HG02588 (cell line): Measurements from ENCODE around the gene ERBIN.
"Not testable (repeated sequence)": the region's sequence is repeated elsewhere in the genome, so short reads cannot be mapped to it uniquely, and the experiment has no call there.

Experiments
- ATAC-seq: cut with Tn5 transposase; IDR thresholded peaks from one replicate; pipeline ENCODE4 v1.9.1; 2021; ENCODE audit warnings: mild to moderate bottlenecking, moderate library complexity; ENCODE audit not compliant: unreplicated experiment

Gene ERBIN

GRCh38 chr5:66002415-66002814 is 76.0 kb downstream of the ERBIN start:
- ATAC-seq, result no peak

- no peak for ATAC-seq
These were observed 77.8 kb downstream of the ERBIN start for GRCh38 chr5:66004216-66004615.

- no peak for ATAC-seq
These were observed 82.9 kb downstream of the ERBIN start for GRCh38 chr5:66009277-66009676.

- no peak for ATAC-seq
These were observed 84.1 kb downstream of the ERBIN start for GRCh38 chr5:66010476-66010875.

- no peak for ATAC-seq
These were observed 85.9 kb downstream of the ERBIN start for GRCh38 chr5:66012271-66012670.

GRCh38 chr5:66013397-66013796 is 87.0 kb downstream of the ERBIN start:
- ATAC-seq, result no peak

- no peak for ATAC-seq
These were observed 87.5 kb downstream of the ERBIN start for GRCh38 chr5:66013906-66014305.

GRCh38 chr5:66015196-66015960 is 89.0 kb downstream of the ERBIN start:
- no peak for ATAC-seq

- ATAC-seq, result no peak
These were observed 95.2 kb downstream of the ERBIN start for GRCh38 chr5:66021585-66021984.

- ATAC-seq, result no peak
These were observed 112.9 kb downstream of the ERBIN start for GRCh38 chr5:66039296-66039695.

GRCh38 chr5:66039701-66040100 is 113.3 kb downstream of the ERBIN start:
- no peak for ATAC-seq

GRCh38 chr5:66041627-66042026 is 115.3 kb downstream of the ERBIN start:
- ATAC-seq, result no peak

- ATAC-seq, result no peak
These were observed 130.9 kb downstream of the ERBIN start for GRCh38 chr5:66057239-66057638.

- ATAC-seq, result not testable (repeated sequence)
These were observed 134.9 kb downstream of the ERBIN start for GRCh38 chr5:66061320-66061719.

GRCh38 chr5:66063061-66063460 is 136.7 kb downstream of the ERBIN start:
- not testable (repeated sequence) for ATAC-seq

GRCh38 chr5:66066826-66067225 is 140.5 kb downstream of the ERBIN start:
- ATAC-seq, result no peak

GRCh38 chr5:66072031-66072430 is 145.7 kb downstream of the ERBIN start:
- no peak for ATAC-seq

GRCh38 chr5:66074901-66075300 is 148.5 kb downstream of the ERBIN start:
- no peak for ATAC-seq

- no peak for ATAC-seq
These were observed 154.3 kb downstream of the ERBIN start for GRCh38 chr5:66080664-66081063.

- no peak for ATAC-seq
These were observed 163.0 kb downstream of the ERBIN start for GRCh38 chr5:66089384-66089783.

- ATAC-seq, result no peak
These were observed 174.5 kb downstream of the ERBIN start for GRCh38 chr5:66100851-66101250.

GRCh38 chr5:66113160-66113559 is 186.8 kb downstream of the ERBIN start:
- ATAC-seq, result no peak

GRCh38 chr5:66118304-66118703 is 191.9 kb downstream of the ERBIN start:
- ATAC-seq, result no peak
